Panc1 (cell line): Measurements from ENCODE around the gene EVL. TPM values are rescaled to one million over a fixed set of nuclear protein-coding genes. Genes with fewer than 3 reads are reported as not detected.

Source experiments
- ATAC-seq: fragments of 200-7000 bp; cut with Tn5 transposase; 2 replicates; pipeline ENCODE4 v1.9.1; 2020; ENCODE audit warnings: mild to moderate bottlenecking, moderate library complexity
- BruUV-seq: library from RNA; stranded (reverse); fragments of 400-500 nt; replicated peaks from 2 replicates; lab custom pipeline; 2021; lab: Mats Ljungman, UMichigan
- CTCF ChIA-PET: fragments of 300-600 bp; sonication (Branson Sonifier 250); formaldehyde crosslinking; loops from one replicate; lab custom pipeline; 2022; ENCODE audit warnings: antibody characterized with exemption; lab: Charles Lee
- POLR2A ChIA-PET: fragments of 300-600 bp; sonication (Branson Sonifier 250); formaldehyde crosslinking; loops from one replicate; lab custom pipeline; 2022; ENCODE audit warnings: antibody characterized with exemption; lab: Charles Lee
- DNase-seq: peaks from one replicate; pipeline ENCODE4 v3.0.0-alpha.2; 2010; ENCODE audit warnings: low read depth, low spot score
- H3K27ac ChIP-seq: 2 replicates; pipeline ENCODE4 v1.5.1; 2011; ENCODE audit warnings: mild to moderate bottlenecking, low read length, inconsistent platforms
- H3K27me3 ChIP-seq: fragments of 200-500 bp; sonication (Bioruptor generic); 2 replicates; pipeline ENCODE4 v1.6.0; 2014; ENCODE audit warnings: low read length, inconsistent platforms; ENCODE audit not compliant: control insufficient read depth, insufficient read depth
- H3K36me3 ChIP-seq: fragments of 200-500 bp; sonication (Bioruptor generic); 2 replicates; pipeline ENCODE4 v1.5.1; 2014; ENCODE audit warnings: inconsistent platforms, mild to moderate bottlenecking, low read length, moderate library complexity; ENCODE audit not compliant: control insufficient read depth, insufficient read depth
- H3K4me1 ChIP-seq: 2 replicates; pipeline ENCODE4 v1.5.1; 2011; ENCODE audit warnings: inconsistent platforms, mild to moderate bottlenecking, low read length, moderate library complexity; ENCODE audit not compliant: control insufficient read depth, insufficient read depth
- H3K4me3 ChIP-seq, 2 experiments: 2 replicates each; pipeline ENCODE4 v1.5.1; 2011 to 2012; ENCODE audit warnings: low read depth in 2 of 2, low read length in 2 of 2, mild to moderate bottlenecking in 2 of 2, inconsistent platforms in 1 of 2, moderate library complexity in 1 of 2
- H3K9me3 ChIP-seq: fragments of 200-500 bp; sonication (Bioruptor generic); 2 replicates; pipeline ENCODE4 v1.5.1; 2014; ENCODE audit warnings: low read depth, mild to moderate bottlenecking, inconsistent platforms, low read length, moderate library complexity; ENCODE audit not compliant: control insufficient read depth, insufficient read depth
- CTCF ChIP-seq: fragments of 450-650 bp; IDR thresholded peaks from 2 replicates; pipeline ENCODE4 v1.5.1; 2017; ENCODE audit warnings: mild to moderate bottlenecking
- POLR2AphosphoS5 ChIP-seq: IDR thresholded peaks from 2 replicates; pipeline ENCODE4 v1.6.1; 2012; ENCODE audit warnings: mild to moderate bottlenecking, low read depth, low read length, moderate library complexity
- REST ChIP-seq, 2 experiments: IDR thresholded peaks; 2 replicates each; pipeline ENCODE4 v1.6.1; 2011 to 2012; ENCODE audit warnings: low read depth in 2 of 2, control low read depth in 1 of 2, low read length in 1 of 2, mild to moderate bottlenecking in 1 of 2, moderate library complexity in 1 of 2; ENCODE audit not compliant: insufficient read depth in 1 of 2
- SIN3A ChIP-seq: IDR thresholded peaks from 2 replicates; pipeline ENCODE4 v1.6.1; 2012; ENCODE audit warnings: low read depth, mild to moderate bottlenecking, low read length, moderate library complexity, borderline replicate concordance; ENCODE audit not compliant: insufficient read depth
- TCF7L2 ChIP-seq: IDR thresholded peaks from 2 replicates; pipeline ENCODE4 v1.6.1; 2011; ENCODE audit warnings: mild to moderate bottlenecking, low read depth, low read length, inconsistent platforms
- in situ Hi-C: cut with HindIII; loops from 2 replicates; pipeline ENCODE4 v1.10.0; 2016; ENCODE audit warnings: low sequenced_read_pairs, low pct_unique_long_range_greater_than_20kb
- intact Hi-C: fragments of 100-400 bp; cut with micrococcal nuclease; formaldehyde crosslinking; loops from one replicate; pipeline ENCODE4 v1.10.0; 2022; ENCODE audit not compliant: unreplicated experiment
- total RNA-seq: library from RNA; stranded (reverse); gene quantifications from one replicate; pipeline ENCODE4 v1.2.1, GENCODE V29; 2021; ENCODE audit not compliant: unreplicated experiment

EVL gene
- total RNA-seq, 1 experiment from 2014 or later: 38.3 TPM

GRCh38 chr14:100159094-100159864 is 94.1 kb downstream of the EVL start, which contains the start of gene DEGS2:
TSS of gene DEGS2 (minus strand) at chr14:100159645. CDS start at chr14:100159587, 58 bp downstream.
- CTCF ChIA-PET: no interaction called here
- in situ Hi-C loops: no loop called here

More at GRCh38 chr14:100159094-100159864, 94.1 kb downstream of the EVL start, which contains the start of gene DEGS2:
- Histone ChIP-seq H3K4me3 (peak within 1 kb of the TSS; percentile 41 to 54), H3K27ac (no peak within 1 kb of the TSS), H3K4me1 (peaks cover 8% of the 10 kb centered on the region), H3K9me3 (no peaks in the 10 kb centered on the region), H3K27me3 (no peaks in the 10 kb centered on the region; the same call in 1 of the 2 replicates), H3K36me3 (no peaks in the 10 kb centered on the region)
- POLR2A ChIA-PET: no interaction called here
- intact Hi-C loops: no loop called here
- ATAC-seq (peak; percentile 78), DNase-seq (no peak)
- TF ChIP-seq CTCF (no peak), SIN3A (no peak), POLR2AphosphoS5 (no peak), REST (IDR thresholded peaks at IDR 0.05; ENCODE audit: insufficient read depth in 1 of 2, low read depth in 2 of 2, low read length in 1 of 2) (no peak), TCF7L2 (no peak)
- BruUV-seq: no TSS peak
